Osteocyte (in vitro differentiated cells): ENCODE results near the gene PAMR1. TPM values are rescaled to one million over a fixed set of nuclear protein-coding genes. Genes with fewer than 3 reads are reported as not detected.

Experiments
- DNase-seq: peaks from one replicate; pipeline ENCODE4 v3.0.0; 2021; ENCODE audit warnings: mixed read lengths; ENCODE audit not compliant: unreplicated experiment; ENCODE audit errors: extremely low spot score
- H3K27ac Mint-ChIP-seq: one replicate; pipeline ENCODE4 v1.8.0; 2021; ENCODE audit warnings: mild to moderate bottlenecking, mixed read lengths; ENCODE audit not compliant: unreplicated experiment
- H3K27me3 Mint-ChIP-seq: one replicate; pipeline ENCODE4 v1.8.0; 2021; ENCODE audit warnings: mixed read lengths; ENCODE audit not compliant: unreplicated experiment
- H3K36me3 Mint-ChIP-seq: one replicate; pipeline ENCODE4 v1.8.0; 2021; ENCODE audit warnings: mixed read lengths; ENCODE audit not compliant: unreplicated experiment
- H3K4me1 Mint-ChIP-seq: one replicate; pipeline ENCODE4 v1.8.0; 2021; ENCODE audit warnings: mixed read lengths; ENCODE audit not compliant: unreplicated experiment
- H3K4me3 Mint-ChIP-seq: one replicate; pipeline ENCODE4 v1.8.0; 2021; ENCODE audit warnings: mild to moderate bottlenecking, moderate library complexity, mixed read lengths; ENCODE audit not compliant: unreplicated experiment
- H3K9me3 Mint-ChIP-seq: one replicate; pipeline ENCODE4 v1.8.0; 2021; ENCODE audit warnings: mixed read lengths; ENCODE audit not compliant: unreplicated experiment
- CTCF ChIP-seq: fragments of 200-600 bp; sonication (generic); IDR thresholded peaks from 2 replicates; pipeline ENCODE4 v1.5.0; 2021; ENCODE audit warnings: antibody characterized with exemption, mild to moderate bottlenecking, moderate library complexity
- total RNA-seq: library from RNA; stranded (reverse); gene quantifications from 2 replicates; pipeline ENCODE4 v1.2.1, GENCODE V29; 2021

PAMR1 gene
- total RNA-seq, 1 donor from 2014 or later: 4.4 TPM

DNA sequence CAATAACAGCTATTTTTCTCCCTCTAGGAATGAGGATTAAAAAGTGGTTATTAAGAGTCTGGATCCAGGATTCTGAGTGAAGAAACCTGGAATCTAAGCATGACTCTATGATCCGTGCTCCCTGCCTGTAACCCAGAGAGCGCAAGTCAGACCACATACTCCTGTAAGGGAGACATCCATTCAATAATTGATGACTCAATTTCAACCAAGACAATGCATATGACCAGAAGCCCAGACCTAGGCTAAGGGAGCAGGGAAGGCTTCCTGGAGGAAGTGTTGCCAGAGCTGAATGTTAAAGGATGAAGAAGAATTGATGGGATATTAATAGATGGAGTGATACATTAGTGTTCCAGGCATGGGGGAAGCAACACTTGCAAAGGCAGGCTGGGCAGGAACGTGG lies 13.8 kb upstream of the PAMR1 start:
- H3K9me3 Mint-ChIP-seq: no peaks in the 10 kb centered on the region
- no peaks in the 10 kb centered on the region for H3K27me3 Mint-ChIP-seq
- no peak for DNase-seq
- H3K4me1 Mint-ChIP-seq: peaks cover 29% of the 10 kb centered on the region
- H3K27ac Mint-ChIP-seq: no peak overlapping the region
- no peaks in the 10 kb centered on the region for H3K36me3 Mint-ChIP-seq
- H3K4me3 Mint-ChIP-seq: no peak overlapping the region
- TF ChIP-seq CTCF: no peak

- H3K9me3 Mint-ChIP-seq: no peaks in the 10 kb centered on the region
- H3K36me3 Mint-ChIP-seq: no peaks in the 10 kb centered on the region
- DNase-seq: no peak
- H3K27me3 Mint-ChIP-seq: no peaks in the 10 kb centered on the region
- no peak overlapping the region for H3K27ac Mint-ChIP-seq
- peaks cover 23% of the 10 kb centered on the region for H3K4me1 Mint-ChIP-seq
- TF ChIP-seq CTCF: no peak
- no peak overlapping the region for H3K4me3 Mint-ChIP-seq
Observed at GRCh38 chr11:35536470-35536869, 11.1 kb upstream of the PAMR1 start.

- no peak for DNase-seq
- Mint-ChIP-seq H3K27ac (no peak overlapping the region), H3K4me1 (peaks cover 19% of the 10 kb centered on the region), H3K27me3 (no peaks in the 10 kb centered on the region), H3K9me3 (no peaks in the 10 kb centered on the region), H3K4me3 (no peak overlapping the region), H3K36me3 (no peaks in the 10 kb centered on the region)
- no peak for TF ChIP-seq CTCF
Observed at GRCh38 chr11:35531246-35531645, 5.8 kb upstream of the PAMR1 start.

- Mint-ChIP-seq H3K27me3 (no peaks in the 10 kb centered on the region), H3K27ac (peak overlapping the region; percentile 51), H3K36me3 (no peaks in the 10 kb centered on the region), H3K4me1 (peaks cover 31% of the 10 kb centered on the region), H3K4me3 (no peak overlapping the region), H3K9me3 (no peaks in the 10 kb centered on the region)
- TF ChIP-seq CTCF: no peak
- DNase-seq: no peak
Observed at GRCh38 chr11:35529971-35530495, 4.6 kb upstream of the PAMR1 start.

- no peaks in the 10 kb centered on the region for H3K9me3 Mint-ChIP-seq
- H3K27ac Mint-ChIP-seq: no peak overlapping the region
- no peaks in the 10 kb centered on the region for H3K36me3 Mint-ChIP-seq
- no peak for DNase-seq
- H3K27me3 Mint-ChIP-seq: no peaks in the 10 kb centered on the region
- no peak for TF ChIP-seq CTCF
- H3K4me1 Mint-ChIP-seq: peaks cover 54% of the 10 kb centered on the region
- no peak overlapping the region for H3K4me3 Mint-ChIP-seq
Observed at GRCh38 chr11:35526370-35526792, 965 bp upstream of the PAMR1 start.
